ENCODE data around the gene CNTN1. TPM values are rescaled to one million over a fixed set of nuclear protein-coding genes. Genes with fewer than 3 reads are reported as not detected.
"Not testable (repeated sequence)": the region's sequence is repeated elsewhere in the genome, so short reads cannot be mapped to it uniquely, and the experiment has no call there.

CNTN1 gene
- polyA plus RNA-seq, 1 donor from 2014 or later, result 101 TPM

DNA sequence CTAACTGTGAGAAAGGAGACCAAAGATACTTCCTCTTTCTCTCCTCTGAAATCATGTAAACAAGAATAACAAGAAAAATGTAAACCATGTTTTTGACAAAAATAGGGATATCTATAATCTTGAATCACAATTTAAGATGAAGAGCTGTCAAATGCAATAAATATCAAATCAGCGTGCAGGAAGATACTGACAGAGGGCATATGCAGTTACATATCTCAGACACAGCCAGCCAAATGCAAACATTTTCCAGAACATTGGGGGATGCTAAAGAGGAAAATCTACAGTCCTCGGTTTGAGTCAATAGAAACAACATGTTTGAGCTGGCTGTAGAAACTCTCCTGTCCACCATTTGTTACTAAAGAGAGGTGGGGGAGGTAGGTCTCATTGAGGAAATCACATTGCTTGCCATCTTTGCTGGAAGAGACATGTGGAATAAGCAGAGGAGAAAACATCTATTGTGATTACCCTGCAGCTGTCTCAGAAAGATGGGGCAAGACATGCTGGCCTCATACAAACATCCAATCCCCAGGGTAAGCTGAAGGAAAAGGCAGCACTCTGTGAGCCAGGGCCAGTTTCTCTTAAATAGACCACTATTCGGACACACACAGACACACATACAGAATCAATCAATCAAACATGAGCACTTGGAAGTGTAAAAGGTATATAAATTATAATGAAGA, 43.5 kb downstream of the CNTN1 start:
- Histone ChIP-seq H2AFZ (ENCODE audit: low read depth, low read length) (no peak overlapping the region), H3K9ac (ENCODE audit: low read length) (no peak overlapping the region), H3K4me3 (ENCODE audit: low read length) (no peak overlapping the region), H3F3A (ENCODE audit: insufficient read depth, low read length, poor library complexity, severe bottlenecking) (peaks cover 4% of the 10 kb centered on the region), H3K4me2 (ENCODE audit: low read length) (no peak overlapping the region), H3K36me3 (ENCODE audit: insufficient read depth, low read length) (no peaks in the 10 kb centered on the region), H3K79me2 (replicated peaks; ENCODE audit: insufficient read depth, low read length) (no peaks in the 10 kb centered on the region), H3K9me3 (ENCODE audit: low read length) (no peaks in the 10 kb centered on the region), H4K20me1 (ENCODE audit: insufficient read depth) (no peaks in the 10 kb centered on the region), H3K27me3 (ENCODE audit: insufficient read depth, low read depth, low read length) (no peaks in the 10 kb centered on the region), H3K9me2 (ENCODE audit: insufficient read depth, low read length) (no peaks in the 10 kb centered on the region), H3K27ac (ENCODE audit: low read length) (no peak overlapping the region)
- no peak for TF ChIP-seq POLR2AphosphoS5 (IDR thresholded peaks at IDR 0.05)
- TF ChIP-seq, protein P1, sequence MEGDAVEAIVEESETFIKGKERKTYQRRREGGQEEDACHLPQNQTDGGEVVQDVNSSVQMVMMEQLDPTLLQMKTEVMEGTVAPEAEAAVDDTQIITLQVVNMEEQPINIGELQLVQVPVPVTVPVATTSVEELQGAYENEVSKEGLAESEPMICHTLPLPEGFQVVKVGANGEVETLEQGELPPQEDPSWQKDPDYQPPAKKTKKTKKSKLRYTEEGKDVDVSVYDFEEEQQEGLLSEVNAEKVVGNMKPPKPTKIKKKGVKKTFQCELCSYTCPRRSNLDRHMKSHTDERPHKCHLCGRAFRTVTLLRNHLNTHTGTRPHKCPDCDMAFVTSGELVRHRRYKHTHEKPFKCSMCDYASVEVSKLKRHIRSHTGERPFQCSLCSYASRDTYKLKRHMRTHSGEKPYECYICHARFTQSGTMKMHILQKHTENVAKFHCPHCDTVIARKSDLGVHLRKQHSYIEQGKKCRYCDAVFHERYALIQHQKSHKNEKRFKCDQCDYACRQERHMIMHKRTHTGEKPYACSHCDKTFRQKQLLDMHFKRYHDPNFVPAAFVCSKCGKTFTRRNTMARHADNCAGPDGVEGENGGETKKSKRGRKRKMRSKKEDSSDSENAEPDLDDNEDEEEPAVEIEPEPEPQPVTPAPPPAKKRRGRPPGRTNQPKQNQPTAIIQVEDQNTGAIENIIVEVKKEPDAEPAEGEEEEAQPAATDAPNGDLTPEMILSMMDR (IDR thresholded peaks at IDR 0.05; ENCODE audit: poor library complexity, severe bottlenecking), result peak; percentile 11

- H3K9me3 ChIP-seq (ENCODE audit: low read length); H4K20me1 ChIP-seq (ENCODE audit: insufficient read depth); H3F3A ChIP-seq (ENCODE audit: insufficient read depth, low read length, poor library complexity, severe bottlenecking); H3K36me3 ChIP-seq (ENCODE audit: insufficient read depth, low read length); H3K9me2 ChIP-seq (ENCODE audit: insufficient read depth, low read length); H3K4me2 ChIP-seq (ENCODE audit: low read length); H3K9ac ChIP-seq (ENCODE audit: low read length); H3K27ac ChIP-seq (ENCODE audit: low read length); H3K79me2 ChIP-seq (replicated peaks; ENCODE audit: insufficient read depth, low read length); H3K27me3 ChIP-seq (ENCODE audit: insufficient read depth, low read depth, low read length); H2AFZ ChIP-seq (ENCODE audit: low read depth, low read length); H3K4me3 ChIP-seq (ENCODE audit: low read length): not testable (repeated sequence)
These were observed 45.2 kb downstream of the CNTN1 start for GRCh38 chr12:40737416-40737815.

DNA sequence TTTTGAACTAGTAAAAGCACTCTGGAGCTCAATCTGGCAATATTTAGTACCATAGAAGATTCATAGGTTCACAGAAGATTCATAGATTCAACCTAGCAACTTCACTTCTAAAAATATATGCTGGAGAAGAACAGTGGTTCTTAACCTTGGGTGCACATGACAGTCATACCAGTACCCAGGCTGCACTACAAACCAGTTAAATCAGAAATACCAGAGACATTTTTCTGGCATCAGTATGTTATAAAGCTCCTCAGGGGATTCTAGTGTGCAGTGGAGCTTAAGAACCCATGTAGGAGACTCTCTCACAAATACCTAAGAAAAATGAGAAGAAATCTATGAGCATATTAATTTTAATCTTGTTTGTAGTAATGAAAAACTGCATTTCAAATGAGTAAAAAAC, 46.6 kb downstream of the CNTN1 start:
- H3K4me2 ChIP-seq (ENCODE audit: low read length), result no peak overlapping the region
- no peaks in the 10 kb centered on the region for H3K27me3 ChIP-seq (ENCODE audit: insufficient read depth, low read depth, low read length)
- H3K9ac ChIP-seq (ENCODE audit: low read length), result no peak overlapping the region
- no peak overlapping the region for H3K27ac ChIP-seq (ENCODE audit: low read length)
- H3K4me3 ChIP-seq (ENCODE audit: low read length), result no peak overlapping the region
- no peak overlapping the region for H2AFZ ChIP-seq (ENCODE audit: low read depth, low read length)
- TF ChIP-seq, protein P1 (IDR thresholded peaks at IDR 0.05; ENCODE audit: poor library complexity, severe bottlenecking), result no peak
- TF ChIP-seq POLR2AphosphoS5 (IDR thresholded peaks at IDR 0.05) (no peak), MXI1 (conservative IDR thresholded peaks at IDR 0.05; ENCODE audit: poor library complexity, severe bottlenecking) (no peak), RAD21 (conservative IDR thresholded peaks at IDR 0.05) (no peak), SMC3 (conservative IDR thresholded peaks at IDR 0.05; ENCODE audit: poor library complexity) (no peak), TAF1 (IDR thresholded peaks at IDR 0.05; ENCODE audit: low read depth) (no peak), REST (IDR thresholded peaks at IDR 0.05; ENCODE audit: borderline replicate concordance) (no peak), EZH2 (IDR thresholded peaks at IDR 0.05; ENCODE audit: borderline replicate concordance, insufficient read depth, low read length, poor library complexity, severe bottlenecking) (no peak), EP300 (conservative IDR thresholded peaks at IDR 0.05; ENCODE audit: poor library complexity, severe bottlenecking) (no peak)
- H3K9me3 ChIP-seq (ENCODE audit: low read length), result no peaks in the 10 kb centered on the region
- H3K36me3 ChIP-seq (ENCODE audit: insufficient read depth, low read length), result no peaks in the 10 kb centered on the region
- H3K79me2 ChIP-seq (replicated peaks; ENCODE audit: insufficient read depth, low read length), result no peaks in the 10 kb centered on the region
- no peaks in the 10 kb centered on the region for H3K9me2 ChIP-seq (ENCODE audit: insufficient read depth, low read length)
- H3F3A ChIP-seq (ENCODE audit: insufficient read depth, low read length, poor library complexity, severe bottlenecking), result no peaks in the 10 kb centered on the region
- no peaks in the 10 kb centered on the region for H4K20me1 ChIP-seq (ENCODE audit: insufficient read depth)

Measured in neural cell (in vitro differentiated cells).